Measurements from ENCODE around the gene PARD6G.
"Not testable (repeated sequence)": the region's sequence is repeated elsewhere in the genome, so short reads cannot be mapped to it uniquely, and the experiment has no call there.

PARD6G gene

DNA sequence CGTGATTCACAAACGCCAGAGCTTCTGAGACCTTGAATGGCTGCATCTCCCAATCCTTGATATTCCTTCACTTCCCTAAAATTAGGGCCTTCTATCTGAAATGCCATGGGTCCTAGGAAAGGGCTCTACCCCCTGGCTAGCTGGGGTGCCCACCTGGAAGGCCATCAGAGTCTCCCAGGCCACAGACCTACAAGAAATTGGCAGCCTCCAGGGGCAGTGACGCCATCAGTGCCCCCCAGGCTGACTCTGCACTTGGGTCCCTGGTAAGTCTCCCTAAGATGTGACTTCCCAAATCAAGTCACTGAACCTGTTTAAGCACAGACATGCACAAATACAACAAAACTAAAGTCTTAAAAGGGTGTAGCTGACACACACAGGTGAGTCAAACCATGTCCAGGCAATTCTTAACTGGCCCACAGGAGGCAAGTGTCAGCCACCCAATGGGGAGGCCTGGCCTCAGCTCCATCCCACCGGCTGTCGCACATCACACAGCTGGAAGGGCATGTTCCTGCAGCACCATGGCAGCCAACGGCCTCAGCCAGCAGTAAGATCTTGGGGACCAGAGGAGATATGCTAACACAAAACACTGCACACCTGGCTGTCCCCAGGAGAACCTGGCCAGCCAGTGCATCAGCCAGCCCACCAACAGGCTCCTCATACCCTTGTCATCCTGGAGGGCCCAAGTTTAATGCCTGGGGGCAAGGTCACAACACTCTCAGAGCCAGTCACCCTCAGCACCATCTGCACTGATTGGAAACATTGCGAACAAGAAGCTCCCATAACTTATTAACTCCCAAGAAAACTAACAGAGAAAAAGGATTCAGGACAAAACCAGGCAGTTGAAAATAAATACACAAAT is 5.2 kb downstream of the PARD6G start:
- peak; percentile 1 for DNase-seq (ENCODE audit: low spot score)

DNA sequence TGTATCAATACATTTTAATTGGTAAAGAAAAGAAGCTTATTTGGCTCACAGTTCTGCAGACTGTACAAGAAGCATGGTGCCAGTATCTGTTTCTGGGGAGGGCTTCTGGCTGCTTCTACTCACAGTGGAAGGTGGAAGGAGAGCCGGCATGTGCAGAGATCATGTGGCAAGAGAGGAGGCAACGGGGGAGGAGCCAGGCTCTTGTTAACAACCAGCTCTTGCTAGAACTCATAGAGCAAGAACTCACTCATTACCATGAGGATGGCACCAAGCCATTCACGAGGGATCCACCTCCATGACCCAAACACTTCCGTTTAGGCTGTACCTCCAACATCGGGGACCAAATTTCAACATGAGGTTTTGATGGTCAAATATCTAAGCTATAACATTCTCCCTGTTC is 7.5 kb downstream of the PARD6G start:
- DNase-seq (ENCODE audit: low spot score), result no peak

DNA sequence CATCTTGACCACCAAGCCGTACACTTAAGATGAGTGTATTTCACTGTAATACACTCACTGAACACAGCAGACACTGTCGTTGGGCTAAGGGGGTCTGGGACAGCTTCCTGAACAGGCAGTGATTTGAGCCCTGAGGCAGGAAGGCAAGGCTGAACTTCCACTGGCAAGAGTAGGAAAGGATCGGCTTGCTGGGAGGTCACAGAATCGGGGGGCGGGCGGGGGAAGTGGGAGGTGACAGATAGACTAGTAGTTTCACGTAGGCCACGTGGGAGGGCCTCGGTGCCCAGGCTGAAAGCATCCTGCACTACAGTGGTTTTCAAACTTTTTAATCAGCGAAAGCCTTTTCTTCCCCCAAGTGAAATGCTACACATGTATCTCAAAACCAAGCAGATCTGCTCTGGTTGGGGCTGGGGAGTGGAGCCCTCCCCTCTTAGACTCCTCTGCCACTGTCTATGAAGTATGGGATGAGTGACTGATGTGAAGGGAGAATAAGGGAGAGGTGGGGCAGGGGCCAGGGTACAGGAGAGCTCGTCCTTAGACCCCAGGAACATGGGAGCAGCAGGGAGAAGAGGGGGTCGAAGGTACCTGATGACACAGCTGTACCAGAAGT is 8.6 kb downstream of the PARD6G start:
- no peak for DNase-seq (ENCODE audit: low spot score)

DNA sequence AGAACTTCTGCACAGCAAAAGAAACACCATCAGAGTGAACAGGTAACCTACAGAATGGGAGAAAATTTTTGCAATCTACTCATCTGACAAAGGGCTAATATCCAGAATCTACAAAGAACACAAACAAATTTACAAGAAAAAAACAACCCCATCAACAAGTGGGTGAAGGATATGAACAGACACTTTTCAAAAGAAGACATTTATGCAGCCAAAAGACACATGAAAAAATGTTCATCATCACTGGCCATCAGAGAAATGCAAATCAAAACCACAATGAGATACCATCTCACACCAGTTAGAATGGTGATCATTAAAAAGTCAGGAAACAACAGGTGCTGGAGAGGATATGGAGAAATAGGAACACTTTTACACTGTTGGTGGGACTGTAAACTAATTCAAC is 9.8 kb downstream of the PARD6G start:
- not testable (repeated sequence) for DNase-seq (ENCODE audit: low spot score)

DNA sequence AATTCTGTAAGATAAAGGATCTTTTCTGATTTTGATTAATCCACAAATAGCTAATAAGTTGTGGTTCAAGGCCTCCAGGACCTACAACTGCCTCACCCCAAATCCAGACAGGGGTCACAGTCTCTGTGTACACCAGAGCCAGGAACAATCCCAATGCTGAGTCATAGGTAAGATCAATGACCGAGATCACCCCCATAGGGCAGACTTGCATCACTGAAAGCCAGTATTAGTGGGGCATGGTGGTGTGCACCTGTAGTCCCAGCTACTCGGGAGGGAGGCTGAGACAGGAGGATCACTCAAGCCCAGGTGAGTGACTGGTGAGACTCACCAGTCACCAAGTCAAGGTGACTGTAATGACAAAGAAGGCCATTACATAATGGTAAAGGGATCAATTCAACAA is 12.9 kb downstream of the PARD6G start:
- peak; percentile 2 for DNase-seq (ENCODE audit: low spot score)

DNA sequence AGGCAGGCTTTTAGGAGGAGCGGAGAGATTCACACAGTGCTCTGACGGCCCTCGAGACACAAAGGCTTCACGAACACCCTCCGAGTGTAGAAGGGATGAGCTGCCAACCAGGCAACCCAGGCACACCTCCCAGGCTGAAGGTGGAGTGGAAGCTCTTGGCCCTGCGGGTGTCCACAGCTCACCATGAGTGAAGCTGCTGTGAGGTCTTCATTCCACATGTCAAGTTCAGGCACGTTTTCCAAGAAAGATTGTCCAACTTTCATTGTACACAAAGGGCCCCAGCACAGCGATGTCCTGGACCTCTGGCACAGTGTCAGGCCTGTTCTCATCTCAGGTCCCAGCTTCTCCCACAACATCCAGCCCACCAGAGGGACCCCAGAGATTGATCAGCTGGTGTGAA is 13.4 kb downstream of the PARD6G start:
- peak; percentile 1 for DNase-seq (ENCODE audit: low spot score)

DNA sequence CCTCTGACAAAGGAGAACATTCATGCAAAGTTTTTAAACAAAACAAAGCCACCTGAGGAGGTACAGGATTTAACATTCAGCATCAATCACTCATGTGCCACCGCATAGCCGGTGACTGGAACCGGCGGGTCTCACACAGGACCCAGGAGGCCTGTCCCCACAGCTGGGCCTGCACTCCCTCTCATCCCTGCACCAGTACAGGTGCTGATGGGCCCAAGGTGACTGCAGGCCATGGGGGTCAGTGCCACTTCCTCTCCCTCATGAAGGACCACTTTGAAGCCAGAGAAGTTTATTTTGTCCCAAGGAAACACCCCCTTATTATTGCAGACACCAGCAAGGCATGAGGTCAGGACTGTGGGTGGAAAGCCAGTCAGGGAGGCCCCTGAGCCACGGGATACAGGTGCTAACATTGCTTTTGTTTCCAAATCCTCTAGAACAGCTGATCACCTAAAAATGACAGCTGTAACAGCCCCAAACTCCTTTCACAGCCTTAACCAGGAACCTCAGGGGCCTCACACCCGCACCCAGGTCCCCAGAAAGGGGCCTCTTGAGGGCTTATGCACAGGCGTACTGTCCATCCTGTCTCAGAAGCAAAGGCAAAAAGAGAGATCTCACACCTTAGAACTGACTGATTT is 14.0 kb downstream of the PARD6G start:
- DNase-seq (ENCODE audit: low spot score), result no peak

DNA sequence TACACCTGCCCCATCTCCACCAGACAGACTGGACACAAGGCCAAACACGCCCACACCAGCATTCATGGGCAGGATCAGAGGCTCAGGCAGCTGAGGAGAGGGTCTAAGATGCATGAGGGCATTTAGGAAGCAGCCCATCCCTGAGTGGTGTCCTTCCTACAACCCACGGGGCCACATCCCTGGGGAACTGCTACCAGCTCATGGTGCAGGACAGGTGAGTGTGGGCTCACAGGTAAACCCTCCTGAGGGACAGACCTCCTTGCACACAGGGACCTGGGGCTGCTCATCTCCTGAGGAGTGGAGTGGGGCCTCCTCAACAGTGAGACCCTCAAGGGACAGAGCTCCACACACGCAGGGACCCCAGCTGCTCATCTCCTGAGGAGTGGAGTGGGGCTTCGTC is 14.6 kb downstream of the PARD6G start:
- DNase-seq (ENCODE audit: low spot score), result peak; percentile 1

DNA sequence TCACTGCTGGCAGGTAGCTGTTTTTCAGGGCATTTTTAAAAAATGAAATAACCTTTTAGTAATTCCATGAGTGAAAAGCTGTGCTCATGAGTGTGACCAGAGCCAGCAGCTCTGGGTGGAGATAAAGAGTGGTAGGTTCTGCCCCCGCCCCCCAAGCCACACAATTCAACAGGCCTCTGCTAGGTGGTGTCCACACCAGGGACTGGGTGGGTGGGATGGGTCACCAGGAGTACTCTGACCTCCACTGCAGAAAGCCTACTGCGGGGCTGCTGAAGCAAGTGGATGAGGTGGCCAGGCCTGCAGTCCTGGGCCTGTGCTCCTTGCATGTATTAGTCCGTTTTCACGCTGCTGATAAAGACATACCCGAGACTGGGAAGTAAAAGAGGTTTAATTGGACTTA is 15.3 kb downstream of the PARD6G start:
- DNase-seq (ENCODE audit: low spot score), result no peak

DNA sequence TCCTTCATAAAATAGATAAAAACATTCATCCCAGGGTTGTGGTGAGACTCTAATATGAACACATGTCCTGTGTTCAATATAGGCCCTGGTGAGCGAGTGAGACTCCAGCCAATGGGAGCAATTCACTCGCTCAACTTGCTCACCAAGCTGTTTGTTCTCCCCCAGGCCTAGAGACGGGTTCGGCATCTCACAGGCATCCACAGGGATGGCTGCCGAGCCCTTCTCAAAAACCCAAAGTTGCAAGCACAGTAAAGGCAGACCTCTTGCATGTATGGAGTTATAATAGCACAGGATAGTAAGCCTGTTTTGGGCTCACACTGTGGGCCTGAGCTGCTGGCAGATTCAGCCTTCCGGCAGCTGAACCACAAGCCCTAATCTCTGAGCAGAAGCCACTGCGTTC is 15.7 kb downstream of the PARD6G start:
- peak; percentile 2 for DNase-seq (ENCODE audit: low spot score)

DNA sequence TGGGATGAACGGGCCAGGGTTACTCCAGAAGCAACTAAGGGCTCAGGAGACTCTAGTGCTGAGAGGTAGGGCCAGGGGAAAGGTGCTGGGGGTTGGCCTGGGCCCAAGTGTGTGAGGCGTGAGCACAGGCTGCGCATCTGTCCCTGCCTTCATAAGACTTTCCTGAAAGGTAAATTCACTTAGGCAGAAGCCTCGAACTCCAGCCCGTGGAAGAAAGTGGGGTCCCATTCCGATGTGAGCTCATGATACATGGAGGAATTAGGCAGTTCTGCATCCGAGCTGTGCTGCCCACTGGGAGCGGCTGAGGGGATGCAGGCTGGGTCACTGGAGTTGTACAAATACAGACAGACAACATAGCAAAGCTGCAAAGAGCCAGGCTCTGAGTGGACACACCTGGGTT is 16.2 kb downstream of the PARD6G start:
- peak; percentile 3 for DNase-seq (ENCODE audit: low spot score)

DNA sequence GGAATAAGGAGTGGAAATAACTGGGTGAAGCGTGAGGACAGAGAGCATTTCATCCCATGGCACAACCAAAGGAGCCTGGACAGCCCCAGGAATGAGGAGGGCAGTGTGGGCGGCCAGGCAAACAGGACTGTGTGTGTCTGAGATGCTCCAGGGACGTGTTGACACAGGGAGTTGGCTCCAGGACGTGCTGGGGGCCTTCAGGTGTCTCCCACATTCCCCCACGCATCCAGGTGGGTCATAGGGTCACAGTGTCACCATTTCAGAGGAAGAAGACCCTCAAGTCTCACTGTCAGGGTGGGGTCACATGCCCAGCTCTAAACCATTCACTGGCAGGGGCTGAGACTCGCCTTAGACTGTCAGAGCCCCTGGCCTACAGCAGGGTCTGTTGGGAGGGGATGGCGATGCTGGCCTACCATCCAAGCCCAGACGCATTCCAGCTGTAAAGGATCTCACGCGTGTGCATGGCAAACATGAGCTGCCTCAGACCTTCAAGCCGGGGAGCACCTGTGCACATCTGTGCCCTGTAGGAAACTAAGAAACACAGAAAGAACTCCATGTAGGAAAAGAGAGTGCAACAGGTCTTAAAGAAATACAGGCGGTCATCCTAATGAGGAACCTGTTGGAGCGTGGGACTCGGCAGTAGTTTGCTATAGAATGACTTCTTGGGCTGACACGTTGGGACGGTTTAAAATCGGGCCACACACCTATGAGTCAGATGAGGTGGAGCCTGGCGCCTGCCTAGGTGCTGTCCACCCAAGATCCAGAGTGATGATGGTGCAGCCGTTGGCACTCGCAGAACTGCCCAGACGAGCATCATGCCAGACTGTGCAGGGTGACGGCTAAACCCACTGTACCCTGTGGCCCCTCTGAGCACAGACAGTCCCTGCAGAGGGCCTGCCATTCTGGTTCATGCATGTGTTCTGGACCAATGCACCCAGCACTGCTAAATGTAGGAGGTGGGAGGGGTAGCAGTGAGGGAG is 17.3 kb downstream of the PARD6G start:
- peak; percentile 1 for DNase-seq (ENCODE audit: low spot score)

DNA sequence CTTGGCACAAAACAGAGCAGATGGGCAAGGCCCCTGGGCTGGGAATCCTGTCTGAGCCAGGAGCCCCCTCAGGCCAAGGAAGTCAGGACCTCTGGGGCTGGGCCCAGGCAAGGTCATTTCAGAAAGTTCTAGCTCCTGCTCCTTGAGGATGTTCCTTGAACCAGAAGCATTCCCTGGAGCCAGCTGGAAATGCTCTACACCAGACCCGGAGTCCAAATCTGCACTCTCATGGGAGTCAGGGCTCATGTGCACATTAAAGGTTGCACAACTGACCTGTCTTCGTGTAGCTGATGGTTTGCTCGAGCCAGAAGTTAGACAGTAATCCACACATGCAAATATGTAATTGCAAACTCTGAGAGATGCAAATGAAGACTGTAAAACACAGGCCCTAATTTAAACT is 18.0 kb downstream of the PARD6G start:
- DNase-seq (ENCODE audit: low spot score), result peak; percentile 2

DNA sequence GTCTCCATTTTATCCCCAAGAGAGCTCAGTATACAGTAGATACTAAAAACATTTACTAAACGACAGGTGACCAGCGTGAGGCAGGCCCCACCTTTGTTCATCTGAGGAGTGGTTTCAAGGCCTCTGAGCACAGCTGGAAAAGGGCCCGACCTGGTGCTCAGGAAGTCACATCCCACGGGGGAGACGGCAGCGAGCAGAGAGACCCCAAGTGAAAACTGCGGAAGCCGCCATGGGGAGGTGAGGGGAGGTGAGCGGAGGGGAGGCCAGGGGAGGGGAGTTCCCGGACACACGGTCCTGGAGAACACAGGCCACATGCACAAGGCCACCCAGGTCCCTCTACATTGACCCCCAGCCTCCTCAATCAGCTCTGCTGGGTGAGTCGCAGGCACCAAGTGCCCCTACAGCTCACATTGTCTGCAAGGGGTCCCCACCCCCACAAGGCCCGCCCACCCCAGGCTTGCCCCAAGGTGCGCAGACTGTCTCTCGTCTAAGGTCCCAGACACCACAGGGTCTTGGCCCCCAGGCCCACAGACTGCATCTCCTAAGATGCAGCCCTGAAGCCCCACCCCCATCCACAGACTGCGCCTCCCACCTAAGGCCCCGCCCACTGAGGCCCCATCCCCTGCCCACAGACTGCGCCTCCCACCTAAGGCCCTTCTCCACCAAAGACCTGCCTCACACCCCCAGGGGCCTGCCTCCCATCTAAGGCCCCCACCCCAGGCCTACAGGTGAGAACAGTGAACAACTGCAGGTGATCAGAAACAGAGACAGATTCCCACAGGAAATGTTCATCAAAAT is 19.1 kb downstream of the PARD6G start:
- peak; percentile 1 for DNase-seq (ENCODE audit: low spot score)

DNA sequence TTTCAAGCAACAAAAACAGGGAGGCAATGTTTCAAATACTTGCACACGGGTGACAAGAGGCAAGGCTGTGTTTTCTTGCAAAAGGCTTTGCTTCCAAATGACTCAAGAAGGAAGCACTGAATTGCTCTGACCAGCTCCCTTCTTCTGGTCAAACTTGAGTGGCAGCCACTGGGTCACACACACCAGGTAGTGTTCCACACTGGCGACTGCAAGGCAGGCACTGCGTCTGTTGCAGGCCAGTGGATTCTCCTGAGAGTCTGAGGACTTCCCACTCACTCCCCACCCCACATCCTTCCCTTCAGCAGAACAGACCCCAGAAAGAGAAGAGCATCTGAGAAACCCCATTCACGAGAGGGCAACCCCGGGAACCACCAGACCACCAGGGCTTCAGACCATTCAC is 19.8 kb downstream of the PARD6G start:
- DNase-seq (ENCODE audit: low spot score), result no peak

DNA sequence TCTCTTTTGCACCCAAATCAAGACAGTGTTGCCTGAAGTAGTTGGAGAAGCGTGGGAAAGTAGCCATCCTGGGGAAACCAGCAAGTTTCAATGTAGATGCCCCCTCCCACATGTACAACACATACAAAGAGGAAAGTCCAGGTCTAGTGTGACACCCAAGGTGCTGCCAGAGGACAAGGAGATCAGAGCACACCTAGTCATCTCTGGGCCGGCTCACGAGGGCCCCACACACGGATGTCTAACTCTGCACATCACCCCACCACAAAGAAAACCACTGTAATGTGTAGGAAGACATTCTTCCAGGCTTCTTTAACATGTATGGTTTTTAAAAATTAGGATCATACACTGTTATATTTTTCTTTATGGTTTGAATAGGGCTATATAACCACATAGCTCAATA is 21.6 kb downstream of the PARD6G start:
- DNase-seq (ENCODE audit: low spot score), result peak; percentile 1

DNA sequence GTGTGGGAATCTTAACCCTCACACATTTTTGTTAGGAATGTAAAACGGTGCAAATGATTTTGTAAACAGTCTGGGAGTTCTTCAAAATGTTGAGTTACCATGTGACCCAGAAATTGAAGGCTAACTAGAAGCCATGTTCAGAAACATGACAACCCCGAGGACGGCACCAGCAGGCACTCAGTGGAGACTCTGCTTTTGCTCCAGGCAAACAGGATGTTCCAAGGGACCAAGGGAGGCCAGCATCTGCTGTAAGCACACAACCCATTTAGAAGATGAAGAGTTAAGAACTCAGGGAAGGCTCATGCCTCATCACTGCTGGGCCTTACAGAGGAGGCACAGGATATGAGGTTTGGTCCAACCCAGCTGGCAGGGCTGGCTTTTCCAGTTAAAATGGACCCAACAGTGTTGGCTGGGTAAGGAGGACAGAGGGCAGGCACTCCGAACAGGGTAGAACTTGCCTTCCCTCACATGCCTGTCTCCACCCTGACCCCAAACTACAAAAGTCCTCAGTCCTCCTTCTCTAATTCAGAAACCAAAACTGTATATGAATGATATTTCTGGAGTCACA is 23.6 kb downstream of the PARD6G start:
- DNase-seq (ENCODE audit: low spot score), result peak; percentile 1

DNA sequence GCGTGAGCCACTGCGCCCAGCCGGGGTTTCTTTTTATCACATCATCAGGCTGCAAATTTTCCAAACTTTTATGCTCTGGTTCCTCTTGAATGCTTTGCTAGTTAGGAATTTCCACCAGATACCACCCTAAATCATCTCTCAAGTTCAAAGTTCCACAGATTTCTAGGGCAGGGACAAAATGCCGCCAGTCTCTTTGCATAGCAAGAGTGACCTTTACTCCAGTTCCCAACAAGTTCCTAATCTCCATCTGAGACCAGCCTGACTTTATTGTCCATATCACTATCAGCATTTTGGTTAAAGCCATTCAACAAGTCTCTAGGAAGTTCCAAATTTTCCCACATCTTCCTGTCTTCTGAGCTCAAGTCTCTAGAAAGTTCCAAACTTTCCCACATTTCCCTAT is 27.8 kb downstream of the PARD6G start:
- DNase-seq (ENCODE audit: low spot score), result not testable (repeated sequence)

DNA sequence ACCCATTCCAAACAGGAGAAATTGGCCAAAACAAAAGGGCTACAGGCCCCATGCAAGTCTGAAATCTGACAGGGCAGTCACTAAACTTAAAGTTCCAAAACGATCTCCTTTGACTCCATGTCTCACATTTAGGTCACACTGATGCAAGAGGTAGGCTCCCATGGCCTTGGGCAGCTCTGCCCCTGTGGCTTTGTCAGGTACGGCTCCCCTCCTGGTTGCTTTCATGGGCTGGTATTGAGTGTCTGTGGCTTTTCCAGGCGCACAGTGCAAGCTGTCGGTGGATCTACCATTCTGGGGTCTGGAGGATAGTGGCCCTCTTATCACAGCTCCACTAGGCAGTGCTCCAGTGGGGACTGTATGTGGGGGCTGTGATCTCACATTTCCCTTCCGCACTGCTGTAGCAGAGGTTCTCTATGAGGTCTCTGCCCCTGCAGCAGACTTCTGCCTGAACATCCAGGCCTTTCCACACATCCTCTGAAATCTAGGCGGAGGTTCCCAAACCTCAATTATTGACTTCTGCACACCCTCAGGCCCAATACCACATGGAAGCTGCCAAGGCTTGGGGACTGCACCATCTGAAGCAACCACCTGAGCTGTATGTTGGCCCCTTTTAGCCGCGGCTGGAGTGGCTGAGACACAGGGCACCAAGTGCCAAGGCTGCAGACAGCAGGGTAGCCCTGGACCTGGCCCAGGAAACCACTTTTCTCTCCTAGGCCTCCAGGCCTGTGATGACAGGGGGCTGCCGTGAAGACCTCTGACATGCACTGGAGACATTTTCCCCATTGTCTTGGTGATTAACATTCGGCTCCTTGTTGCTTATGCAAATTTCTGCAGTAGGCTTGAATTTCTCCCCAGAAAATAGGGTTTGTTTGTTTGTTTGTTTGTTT is 28.7 kb downstream of the PARD6G start:
- no peak for DNase-seq (ENCODE audit: low spot score)

DNA sequence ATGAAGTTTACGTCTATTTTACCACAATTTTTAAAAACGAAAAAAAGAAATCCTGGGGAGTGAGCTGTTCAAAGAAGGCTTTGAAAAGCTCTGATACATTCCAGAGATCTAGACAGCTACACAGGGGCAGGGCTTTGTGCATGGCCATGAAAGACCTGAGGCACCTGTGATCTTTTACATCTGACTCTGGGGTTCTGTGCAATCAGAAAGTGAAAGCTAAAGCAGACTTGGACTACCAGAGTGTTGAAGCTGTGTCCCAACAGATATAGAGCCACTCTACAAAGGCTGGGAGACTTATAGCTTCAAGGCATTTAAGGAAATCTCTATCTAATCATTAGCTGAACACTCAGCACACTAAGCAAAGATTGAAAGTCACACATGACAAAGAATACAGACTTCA is 34.1 kb downstream of the PARD6G start:
- no peak for DNase-seq (ENCODE audit: low spot score)
